Measurements from ENCODE around the gene CXorf58. TPM values are rescaled to one million over a fixed set of nuclear protein-coding genes. Genes with fewer than 3 reads are reported as not detected.

The CXorf58 gene
- total and polyA plus RNA-seq, 5 donors from 2014 or later: not detected

- Histone ChIP-seq H3K9me3 (ENCODE audit: control insufficient read depth in 2 of 2, low read length in 2 of 2) (no peaks in the 10 kb centered on the region), H3K4me3 (ENCODE audit: low read depth, low read length) (no peak overlapping the region), H3K36me3 (ENCODE audit: control insufficient read depth, insufficient read depth, low read length) (no peaks in the 10 kb centered on the region), H3K27ac (ENCODE audit: insufficient read depth, low read length, poor library complexity, severe bottlenecking) (no peak overlapping the region), H3K27me3 (ENCODE audit: control insufficient read depth, insufficient read depth, low read length) (no peaks in the 10 kb centered on the region), H3K4me1 (ENCODE audit: control insufficient read depth, insufficient read depth, low read length, poor library complexity, severe bottlenecking) (peaks cover 19% of the 10 kb centered on the region)
- Mint-ChIP-seq H3K27me3 (no peaks in the 10 kb centered on the region), H3K27ac (no peak overlapping the region), H3K4me1 (peaks cover 0 to 7% (median 4%) of the 10 kb centered on the region in 4 donors), H3K9me3 (no peaks in the 10 kb centered on the region), H3K4me3 (no peak overlapping the region), H3K36me3 (no peaks in the 10 kb centered on the region)
- DNase-seq (peak in 2 of 3 donors; percentile 40 to 63), ATAC-seq (ENCODE audit: low read depth in 2 of 2) (peak in 1 of 2 donors; percentile 37)
Observed at GRCh38 chrX:23902419-23902818, 5.4 kb upstream of the CXorf58 start.

DNA sequence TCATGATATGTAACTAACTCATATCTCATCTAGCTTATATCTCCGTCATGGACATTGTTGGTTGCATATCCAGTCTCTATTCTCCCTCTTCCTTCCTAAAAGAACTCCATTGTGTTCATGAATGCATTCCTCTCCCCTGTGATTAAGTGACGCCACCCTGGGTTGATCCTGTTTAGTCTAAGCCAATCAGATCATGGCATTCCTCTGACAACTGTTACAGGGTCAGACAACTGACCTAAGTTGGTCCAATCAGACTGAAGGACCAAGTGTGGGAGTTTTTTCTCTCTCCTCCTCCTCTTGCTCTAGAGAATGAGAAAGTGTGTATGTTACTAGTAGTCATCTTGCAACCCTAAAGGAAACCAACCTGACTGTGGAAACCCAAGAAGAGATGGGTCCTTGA, 3.7 kb upstream of the CXorf58 start:
- Histone ChIP-seq H3K27me3 (ENCODE audit: control insufficient read depth, insufficient read depth, low read length) (no peaks in the 10 kb centered on the region), H3K9me3 (ENCODE audit: control insufficient read depth in 2 of 2, low read length in 2 of 2) (no peaks in the 10 kb centered on the region), H3K27ac (ENCODE audit: insufficient read depth, low read length, poor library complexity, severe bottlenecking) (no peak overlapping the region), H3K36me3 (ENCODE audit: control insufficient read depth, insufficient read depth, low read length) (no peaks in the 10 kb centered on the region), H3K4me3 (ENCODE audit: low read depth, low read length) (no peak overlapping the region), H3K4me1 (ENCODE audit: control insufficient read depth, insufficient read depth, low read length, poor library complexity, severe bottlenecking) (peaks cover 29% of the 10 kb centered on the region)
- Mint-ChIP-seq H3K36me3 (no peaks in the 10 kb centered on the region), H3K4me1 (peaks cover 0 to 20% (median 15%) of the 10 kb centered on the region in 4 donors), H3K27me3 (no peaks in the 10 kb centered on the region), H3K4me3 (no peak overlapping the region), H3K27ac (no peak overlapping the region), H3K9me3 (no peaks in the 10 kb centered on the region)
- ATAC-seq (ENCODE audit: low read depth in 2 of 2): no peak
- no peak for DNase-seq

DNA sequence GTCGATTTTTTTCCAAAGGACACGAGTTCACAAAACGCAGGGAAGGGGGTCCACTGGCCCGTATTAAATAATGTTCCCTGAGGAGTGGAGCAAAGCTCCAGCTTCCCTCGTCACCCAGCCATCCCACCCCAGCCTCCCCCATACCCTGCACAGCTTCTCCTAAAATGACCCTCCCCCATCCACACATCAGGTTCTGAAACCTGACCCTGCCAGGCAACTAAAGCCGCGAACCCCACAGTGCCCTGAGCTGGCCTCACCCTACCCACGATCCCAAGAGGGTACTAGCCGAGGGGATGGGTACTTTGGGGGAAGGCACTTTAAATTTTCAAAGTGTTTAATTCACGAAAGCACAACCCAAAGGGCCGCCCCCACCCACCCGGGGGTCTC, 702 bp upstream of the CXorf58 start:
- H3K27me3 ChIP-seq (ENCODE audit: control insufficient read depth, insufficient read depth, low read length): no peaks in the 10 kb centered on the region
- H3K4me3 ChIP-seq (ENCODE audit: low read depth, low read length): peak overlapping the region; percentile 41
- ATAC-seq (ENCODE audit: low read depth in 2 of 2) (no peak), DNase-seq (no peak)
- peaks cover 0 to 20% (median 13%) of the 10 kb centered on the region in 4 donors for H3K4me1 Mint-ChIP-seq
- H3K27me3 Mint-ChIP-seq: no peaks in the 10 kb centered on the region
- H3K9me3 ChIP-seq (ENCODE audit: control insufficient read depth in 2 of 2, low read length in 2 of 2): no peaks in the 10 kb centered on the region
- H3K9me3 Mint-ChIP-seq: no peaks in the 10 kb centered on the region
- H3K4me3 Mint-ChIP-seq: peak overlapping the region; percentile 85 to 96 (median 88)
- peak overlapping the region; percentile 90 for H3K27ac ChIP-seq (ENCODE audit: insufficient read depth, low read length, poor library complexity, severe bottlenecking)
- H3K36me3 ChIP-seq (ENCODE audit: control insufficient read depth, insufficient read depth, low read length): no peaks in the 10 kb centered on the region
- peak overlapping the region; percentile 70 to 92 (median 84) for H3K27ac Mint-ChIP-seq
- H3K36me3 Mint-ChIP-seq: no peaks in the 10 kb centered on the region
- peaks cover 22% of the 10 kb centered on the region for H3K4me1 ChIP-seq (ENCODE audit: control insufficient read depth, insufficient read depth, low read length, poor library complexity, severe bottlenecking)

DNA sequence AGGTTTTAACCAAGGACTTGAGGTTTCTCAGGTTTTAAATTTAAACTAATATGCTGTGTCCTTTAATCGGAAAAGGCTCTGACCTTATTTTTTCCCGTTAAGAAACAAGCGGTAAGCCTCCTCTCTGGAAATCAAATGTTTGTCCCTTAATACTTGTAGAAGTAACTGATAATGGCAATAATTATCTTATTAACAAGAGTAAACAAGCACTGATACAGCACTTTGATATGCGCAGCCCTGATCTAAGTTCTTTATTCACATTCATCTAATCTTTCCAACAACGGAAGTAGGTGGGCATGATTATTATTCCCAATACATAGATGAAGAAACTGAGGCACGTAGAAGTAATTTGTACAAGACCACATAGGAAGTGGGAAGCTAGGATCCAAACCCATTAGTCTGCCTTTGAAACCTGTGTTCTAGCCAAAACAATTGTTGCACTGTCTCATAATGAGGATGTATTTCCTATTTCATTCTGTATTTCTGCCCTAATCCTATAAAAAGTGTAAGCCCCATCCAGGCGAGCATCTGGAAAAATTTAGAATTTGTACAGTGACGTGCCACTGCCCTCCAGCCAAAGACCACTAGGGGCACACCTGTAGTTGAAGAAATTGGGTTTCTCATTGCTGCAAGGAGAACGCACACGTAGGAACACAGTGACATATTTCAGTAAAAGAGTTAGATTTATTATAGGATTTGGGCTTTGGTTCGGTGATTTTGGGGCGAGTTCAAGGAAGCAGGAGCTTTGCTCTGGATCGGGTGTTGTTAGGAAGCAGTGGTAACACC, 606 bp downstream of the CXorf58 start:
- H3K4me1 ChIP-seq (ENCODE audit: control insufficient read depth, insufficient read depth, low read length, poor library complexity, severe bottlenecking): peaks cover 19% of the 10 kb centered on the region
- no peaks in the 10 kb centered on the region for H3K36me3 ChIP-seq (ENCODE audit: control insufficient read depth, insufficient read depth, low read length)
- peak overlapping the region; percentile 90 for H3K27ac ChIP-seq (ENCODE audit: insufficient read depth, low read length, poor library complexity, severe bottlenecking)
- no peaks in the 10 kb centered on the region for H3K9me3 Mint-ChIP-seq
- H3K9me3 ChIP-seq (ENCODE audit: control insufficient read depth in 2 of 2, low read length in 2 of 2): no peaks in the 10 kb centered on the region
- H3K27me3 Mint-ChIP-seq: no peaks in the 10 kb centered on the region
- no peak for DNase-seq
- H3K4me3 Mint-ChIP-seq: peak overlapping the region; percentile 85 to 96 (median 88)
- H3K27ac Mint-ChIP-seq: peak overlapping the region; percentile 70 to 93 (median 84)
- H3K36me3 Mint-ChIP-seq: no peaks in the 10 kb centered on the region
- ATAC-seq (ENCODE audit: low read depth in 2 of 2): no peak
- H3K27me3 ChIP-seq (ENCODE audit: control insufficient read depth, insufficient read depth, low read length): no peaks in the 10 kb centered on the region
- peaks cover 0 to 20% (median 13%) of the 10 kb centered on the region in 4 donors for H3K4me1 Mint-ChIP-seq
- peak overlapping the region; percentile 86 for H3K4me3 ChIP-seq (ENCODE audit: low read depth, low read length)

DNA sequence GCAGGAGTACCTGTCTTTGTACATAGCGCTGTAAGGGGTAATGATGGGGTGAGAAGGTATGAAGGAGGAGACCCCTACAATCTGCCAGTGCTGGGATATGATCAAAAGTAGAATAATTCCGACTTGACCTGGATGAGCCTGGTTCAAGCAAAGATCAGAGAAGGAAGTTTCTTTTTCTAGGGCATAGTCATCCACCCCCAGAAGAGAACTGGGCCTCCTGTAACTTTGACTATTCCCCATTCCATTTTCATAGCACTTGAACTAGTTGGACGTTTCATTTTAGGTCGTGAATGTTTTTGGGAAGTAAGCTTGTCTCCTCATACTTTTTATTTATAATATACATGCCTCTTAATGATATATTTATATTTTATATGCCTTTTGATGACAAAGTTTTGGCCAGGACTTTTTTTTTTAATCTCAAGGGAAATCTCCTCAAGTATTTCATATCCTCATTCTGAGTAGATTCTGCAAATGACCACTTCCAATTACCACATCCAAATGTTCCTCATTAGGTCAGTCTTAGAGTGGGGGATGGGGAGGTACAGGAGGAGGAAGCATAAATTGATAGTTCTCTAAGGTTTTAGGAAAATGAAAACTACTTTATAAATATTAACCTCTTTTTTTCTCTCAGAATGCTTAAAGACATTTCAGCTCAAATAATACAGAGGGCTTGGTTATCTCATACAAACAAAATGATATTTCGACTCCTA, 3.5 kb downstream of the CXorf58 start:
- Histone ChIP-seq H3K4me1 (ENCODE audit: control insufficient read depth, insufficient read depth, low read length, poor library complexity, severe bottlenecking) (peaks cover 19% of the 10 kb centered on the region), H3K9me3 (ENCODE audit: control insufficient read depth in 2 of 2, low read length in 2 of 2) (no peaks in the 10 kb centered on the region), H3K36me3 (ENCODE audit: control insufficient read depth, insufficient read depth, low read length) (no peaks in the 10 kb centered on the region), H3K27ac (ENCODE audit: insufficient read depth, low read length, poor library complexity, severe bottlenecking) (no peak overlapping the region), H3K4me3 (ENCODE audit: low read depth, low read length) (no peak overlapping the region), H3K27me3 (ENCODE audit: control insufficient read depth, insufficient read depth, low read length) (no peaks in the 10 kb centered on the region)
- Mint-ChIP-seq H3K4me1 (peaks cover 0 to 17% (median 13%) of the 10 kb centered on the region in 4 donors), H3K4me3 (no peak overlapping the region), H3K36me3 (no peaks in the 10 kb centered on the region), H3K27ac (no peak overlapping the region), H3K9me3 (no peaks in the 10 kb centered on the region), H3K27me3 (no peaks in the 10 kb centered on the region)
- ATAC-seq (ENCODE audit: low read depth in 2 of 2): no peak
- no peak for DNase-seq

GRCh38 chrX:23919148-23919547, 11.3 kb downstream of the CXorf58 start:
- H3K9me3 ChIP-seq (ENCODE audit: control insufficient read depth in 2 of 2, low read length in 2 of 2): no peaks in the 10 kb centered on the region
- H3K4me3 ChIP-seq (ENCODE audit: low read depth, low read length): no peak overlapping the region
- no peaks in the 10 kb centered on the region for H3K27me3 ChIP-seq (ENCODE audit: control insufficient read depth, insufficient read depth, low read length)
- no peak overlapping the region for H3K27ac ChIP-seq (ENCODE audit: insufficient read depth, low read length, poor library complexity, severe bottlenecking)
- H3K27ac Mint-ChIP-seq: no peak overlapping the region
- no peak overlapping the region for H3K4me3 Mint-ChIP-seq
- no peaks in the 10 kb centered on the region for H3K4me1 ChIP-seq (ENCODE audit: control insufficient read depth, insufficient read depth, low read length, poor library complexity, severe bottlenecking)
- H3K36me3 ChIP-seq (ENCODE audit: control insufficient read depth, insufficient read depth, low read length): no peaks in the 10 kb centered on the region
- DNase-seq (no peak), ATAC-seq (ENCODE audit: low read depth in 2 of 2) (no peak)
- H3K36me3 Mint-ChIP-seq: no peaks in the 10 kb centered on the region
- H3K9me3 Mint-ChIP-seq: peaks cover 0 to 3% (median 0%) of the 10 kb centered on the region in 7 donors
- H3K27me3 Mint-ChIP-seq: no peaks in the 10 kb centered on the region
- no peaks in the 10 kb centered on the region for H3K4me1 Mint-ChIP-seq

- ATAC-seq (ENCODE audit: low read depth in 2 of 2) (no peak), DNase-seq (no peak)
- H3K36me3 ChIP-seq (ENCODE audit: control insufficient read depth, insufficient read depth, low read length): no peaks in the 10 kb centered on the region
- no peaks in the 10 kb centered on the region for H3K9me3 ChIP-seq (ENCODE audit: control insufficient read depth in 2 of 2, low read length in 2 of 2)
- Mint-ChIP-seq H3K36me3 (no peaks in the 10 kb centered on the region), H3K27ac (no peak overlapping the region), H3K9me3 (peaks cover 0 to 3% (median 0%) of the 10 kb centered on the region in 7 donors), H3K4me1 (no peaks in the 10 kb centered on the region), H3K4me3 (no peak overlapping the region), H3K27me3 (no peaks in the 10 kb centered on the region)
- no peak overlapping the region for H3K4me3 ChIP-seq (ENCODE audit: low read depth, low read length)
- H3K27me3 ChIP-seq (ENCODE audit: control insufficient read depth, insufficient read depth, low read length): no peaks in the 10 kb centered on the region
- no peak overlapping the region for H3K27ac ChIP-seq (ENCODE audit: insufficient read depth, low read length, poor library complexity, severe bottlenecking)
- H3K4me1 ChIP-seq (ENCODE audit: control insufficient read depth, insufficient read depth, low read length, poor library complexity, severe bottlenecking): no peaks in the 10 kb centered on the region
Observed at GRCh38 chrX:23919706-23920320, 12.0 kb downstream of the CXorf58 start.

Measured in CD4-positive, CD25-positive, alpha-beta regulatory T cell (primary cell).